HG03135 (cell line): ENCODE measurements around the gene MYMX.
"Not testable (repeated sequence)": the region's sequence is repeated elsewhere in the genome, so short reads cannot be mapped to it uniquely, and the experiment has no call there.

Source experiments
- ATAC-seq: cut with Tn5 transposase; IDR thresholded peaks from one replicate; pipeline ENCODE4 v1.9.1; 2021; ENCODE audit warnings: mild to moderate bottlenecking, moderate library complexity; ENCODE audit not compliant: unreplicated experiment

MYMX gene

DNA sequence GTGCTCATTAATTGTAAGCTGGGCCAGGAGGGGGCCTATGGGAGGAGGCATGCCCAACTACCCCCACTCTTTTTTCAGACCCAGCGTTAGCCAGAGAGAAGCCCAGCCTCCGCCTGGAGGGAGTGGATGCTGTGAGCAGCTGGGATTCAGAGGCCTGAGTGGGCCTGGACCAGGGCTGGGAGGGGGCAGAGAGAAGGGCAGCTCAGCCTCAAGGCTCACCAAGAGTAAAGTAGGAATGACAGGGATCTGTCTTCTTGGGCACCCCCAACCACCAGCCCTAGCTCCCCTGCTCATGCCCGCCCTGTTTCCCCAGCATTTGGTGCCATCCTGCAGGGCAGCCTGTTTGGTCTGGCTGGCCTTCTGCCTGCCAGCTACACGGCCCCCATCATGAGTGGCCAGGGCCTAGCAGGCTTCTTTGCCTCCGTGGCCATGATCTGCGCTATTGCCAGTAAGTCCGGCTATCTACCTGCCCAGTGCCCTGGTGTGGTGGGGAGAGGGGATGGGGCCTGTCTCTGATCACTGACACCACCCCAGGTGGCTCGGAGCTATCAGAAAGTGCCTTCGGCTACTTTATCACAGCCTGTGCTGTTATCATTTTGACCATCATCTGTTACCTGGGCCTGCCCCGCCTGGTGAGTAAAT is 13.4 kb downstream of the MYMX start:
- ATAC-seq = no peak

GRCh38 chr6:44231426-44231825 is 14.7 kb downstream of the MYMX start:
- ATAC-seq = not testable (repeated sequence)

GRCh38 chr6:44232676-44233566 is 16.2 kb downstream of the MYMX start:
- no peak for ATAC-seq

- ATAC-seq = no peak
These were observed 16.9 kb downstream of the MYMX start for GRCh38 chr6:44233567-44234100.

DNA sequence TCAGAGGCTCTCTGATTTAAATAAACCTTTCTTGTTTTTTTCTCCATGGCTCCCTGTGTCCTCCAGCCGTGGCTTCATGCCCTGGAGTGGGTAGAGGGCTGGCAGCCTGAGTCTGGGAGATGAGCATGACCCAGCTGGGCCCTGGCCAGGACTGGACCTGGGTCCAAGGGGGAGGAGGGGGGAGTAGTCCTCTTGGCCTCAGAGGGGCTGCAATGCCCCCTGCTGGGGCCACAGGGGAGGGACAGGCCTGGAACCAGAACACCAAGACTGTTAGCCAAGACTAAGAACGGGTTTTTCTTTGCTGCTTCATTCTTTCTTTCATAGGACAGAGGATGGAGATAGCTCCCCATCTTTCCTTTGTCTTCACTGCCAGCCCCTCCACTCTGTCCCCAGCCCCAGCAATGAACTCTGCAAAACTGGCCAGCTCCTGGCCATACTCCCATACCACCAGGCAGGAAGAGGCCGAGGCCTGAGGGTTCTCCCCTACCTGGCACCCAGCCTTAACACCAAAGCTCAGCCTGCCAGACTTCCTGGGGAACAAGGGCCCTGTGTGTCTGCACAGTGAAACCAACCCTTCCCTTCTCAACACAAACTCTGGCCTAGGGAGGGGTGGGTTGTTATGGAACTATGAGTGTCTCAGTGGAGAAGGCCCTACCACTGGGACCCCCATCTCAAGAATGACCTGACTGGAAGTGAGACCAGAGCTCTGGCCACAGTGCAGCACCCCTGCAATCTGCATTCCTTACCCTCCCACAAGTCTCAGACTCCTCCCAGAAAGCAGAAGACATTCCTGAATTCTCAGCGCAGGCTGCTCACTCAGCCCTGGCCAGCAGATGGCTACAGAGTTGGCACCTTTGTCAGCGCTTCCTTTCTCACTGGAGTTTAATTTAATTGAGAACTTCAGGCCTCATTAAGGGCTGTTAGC is 17.6 kb downstream of the MYMX start:
- ATAC-seq = no peak

DNA sequence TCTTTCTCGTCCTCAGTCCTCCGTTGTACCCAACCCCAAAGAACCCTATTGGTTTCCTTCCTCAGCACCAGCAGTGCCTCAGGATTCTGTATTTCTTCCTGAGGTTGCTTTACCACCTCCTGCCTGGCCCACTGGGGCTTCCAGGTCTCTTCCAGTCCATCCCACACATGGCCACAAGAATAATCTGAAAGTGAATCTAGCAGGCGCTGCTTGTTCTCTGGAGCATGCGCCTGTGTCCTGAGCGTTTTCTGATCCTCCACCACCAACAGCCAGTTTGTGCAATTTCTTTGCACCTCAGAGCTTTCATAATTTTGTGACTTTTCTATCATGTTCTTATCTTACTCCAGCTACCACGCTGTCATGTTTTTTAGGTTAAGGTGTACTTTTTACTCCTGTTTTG is 18.5 kb downstream of the MYMX start:
- no peak for ATAC-seq

DNA sequence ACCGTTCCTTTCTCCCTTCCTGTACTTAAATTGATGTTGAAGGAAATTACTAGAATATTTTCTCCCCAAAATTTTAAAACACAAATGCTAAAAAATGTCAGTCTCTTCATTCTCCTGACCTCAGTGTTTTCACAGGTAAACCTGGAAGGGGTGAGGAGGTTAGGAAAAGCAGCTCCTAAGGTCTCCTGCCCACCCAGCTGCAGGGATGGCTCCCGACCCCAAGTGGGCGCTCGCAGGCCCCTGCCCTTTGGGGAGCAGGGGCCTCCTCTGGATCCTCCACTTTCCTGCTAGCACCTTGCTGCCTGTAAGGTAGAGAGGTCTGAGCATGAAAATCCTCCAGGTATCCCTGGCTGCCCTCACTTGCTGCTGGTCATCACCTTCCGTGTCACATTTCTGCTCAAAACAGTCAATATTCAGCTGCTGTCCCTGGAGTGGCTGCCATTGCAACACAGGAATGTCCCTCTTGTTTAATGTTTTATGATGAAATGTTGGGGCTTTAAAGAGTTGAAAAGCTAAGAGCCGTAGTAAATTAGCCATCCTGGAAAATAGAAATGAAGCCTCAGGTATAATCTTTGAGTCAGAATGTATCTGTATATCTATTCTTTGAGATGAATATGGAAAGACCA is 19.3 kb downstream of the MYMX start:
- no peak for ATAC-seq

- ATAC-seq = peak; percentile 45
These were observed 20.5 kb downstream of the MYMX start for GRCh38 chr6:44237021-44237812.

- peak; percentile 88 for ATAC-seq
These were observed 21.2 kb downstream of the MYMX start for GRCh38 chr6:44237813-44238433.

- ATAC-seq = no peak
These were observed 22.1 kb downstream of the MYMX start for GRCh38 chr6:44238687-44239350.

GRCh38 chr6:44243345-44243744 is 26.6 kb downstream of the MYMX start:
- no peak for ATAC-seq

DNA sequence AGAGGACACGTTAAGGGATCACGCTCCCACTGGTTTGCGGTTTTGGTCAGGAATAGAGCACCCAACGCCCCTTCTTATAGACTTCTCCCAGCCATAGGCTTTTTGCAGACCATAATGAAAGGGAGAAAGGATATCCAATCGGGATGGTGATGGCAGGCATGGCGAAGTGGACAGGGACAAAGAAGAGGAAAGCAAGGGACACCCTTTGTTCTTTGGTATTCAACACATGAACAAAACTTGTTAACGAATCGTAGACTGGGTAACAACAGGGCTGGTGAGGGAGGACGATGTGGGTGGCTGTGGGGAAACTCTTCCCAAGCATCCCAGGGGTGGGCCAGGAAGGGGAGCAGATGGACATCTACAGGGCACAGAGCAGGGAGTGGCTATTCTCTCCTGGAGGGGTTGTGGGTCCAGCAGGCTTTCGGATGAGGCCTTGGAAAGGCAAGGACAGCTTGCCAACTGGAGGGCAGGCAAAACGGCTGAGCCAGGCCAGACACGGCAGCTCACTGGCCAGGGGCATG is 28.7 kb downstream of the MYMX start:
- no peak for ATAC-seq

- peak; percentile 38 for ATAC-seq
These were observed 29.4 kb downstream of the MYMX start for GRCh38 chr6:44245912-44246662.

DNA sequence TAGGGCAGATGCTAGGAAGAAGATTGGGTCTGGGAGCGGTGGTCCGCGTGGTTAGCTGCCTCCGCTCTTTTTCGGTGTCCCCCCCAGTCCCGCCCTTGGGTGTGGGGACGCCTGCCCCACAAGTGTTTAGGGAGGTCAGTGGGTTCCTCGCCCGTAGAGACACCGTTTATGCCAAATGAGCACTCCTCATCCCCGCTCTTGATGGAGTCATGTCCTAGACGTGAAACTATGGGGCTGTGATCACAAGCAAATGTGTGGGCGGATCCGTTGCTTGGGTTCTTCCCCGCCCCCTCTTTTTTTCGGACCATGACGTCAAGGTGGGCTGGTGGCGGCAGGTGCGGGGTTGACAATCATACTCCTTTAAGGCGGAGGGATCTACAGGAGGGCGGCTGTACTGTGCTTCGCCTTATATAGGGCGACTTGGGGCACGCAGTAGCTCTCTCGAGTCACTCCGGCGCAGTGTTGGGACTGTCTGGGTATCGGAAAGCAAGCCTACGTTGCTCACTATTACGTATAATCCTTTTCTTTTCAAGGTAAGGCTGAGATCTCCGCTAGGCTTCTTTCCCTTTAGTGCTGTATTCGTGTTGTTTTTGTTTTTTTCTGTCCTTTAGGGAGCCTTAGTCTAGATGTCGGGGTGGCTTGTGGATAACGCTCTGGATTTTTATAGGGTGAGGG is 30.1 kb downstream of the MYMX start, which contains the start of gene HSP90AB1:
Gene HSP90AB1 (plus strand): TSS at position 439 of the 675 bp plus-strand sequence. CDS start 1,529 bp downstream, outside the sequence.
- peak; percentile 68 for ATAC-seq

DNA sequence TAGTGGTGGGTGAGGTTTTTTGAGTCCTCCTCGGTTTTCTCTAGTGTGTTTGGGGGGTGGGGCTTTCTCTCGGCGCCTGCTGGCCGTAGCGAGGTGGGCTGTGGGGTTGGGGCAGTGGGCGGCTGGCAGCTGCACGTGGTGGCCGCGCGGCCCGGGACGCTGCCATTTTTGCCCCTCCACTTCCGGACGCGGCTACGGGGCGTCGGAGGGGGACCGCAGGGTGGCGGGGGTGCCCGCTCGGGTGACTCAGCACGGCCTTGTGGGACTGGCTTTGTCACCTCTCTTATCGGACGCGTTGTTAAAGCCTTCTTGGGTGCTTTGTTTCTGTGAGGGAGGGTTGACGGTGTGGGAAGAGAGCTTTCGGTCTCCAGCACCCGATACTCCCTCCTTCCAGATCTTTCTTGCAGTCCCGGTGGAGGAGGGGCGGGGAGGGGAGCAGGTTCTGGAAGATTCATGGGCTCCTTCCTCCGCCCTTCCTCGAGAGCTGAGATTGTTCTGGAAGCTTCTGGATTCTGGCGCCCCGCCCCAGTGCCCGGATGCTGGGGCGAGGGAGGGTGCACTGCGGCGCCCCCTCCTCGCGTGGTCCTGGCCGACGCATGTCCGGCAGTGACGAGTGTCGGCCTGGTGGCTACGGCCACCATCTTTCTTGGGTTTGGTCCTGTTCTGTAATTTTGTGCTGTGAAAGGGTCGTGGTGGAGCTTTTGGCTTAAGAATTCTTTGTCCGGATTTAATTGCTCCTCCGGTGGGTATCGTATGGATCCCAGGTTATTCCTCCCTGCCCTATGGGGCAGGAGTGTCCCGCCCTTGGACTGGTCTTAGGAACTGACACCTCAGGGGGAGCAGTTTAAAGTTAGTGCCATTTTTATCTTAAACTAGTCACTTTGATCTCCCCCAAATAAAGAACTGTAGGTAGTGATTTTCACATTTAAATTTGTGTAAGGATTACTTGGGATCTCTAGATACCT is 30.9 kb downstream of the MYMX start:
- ATAC-seq = no peak

GRCh38 chr6:44248579-44248978 is 31.9 kb downstream of the MYMX start:
- ATAC-seq = no peak
